ENCODE data around the gene LPCAT3.
A peak's percentile ranks its signal among the peaks of the same experiment; 100 is the strongest.

Gene LPCAT3

GRCh38 chr12:6963791-6964413, 54.4 kb downstream of the LPCAT3 start:
- TF ChIP-seq CTCF (IDR thresholded peaks at IDR 0.05): no peak

GRCh38 chr12:6963016-6963731, 55.1 kb downstream of the LPCAT3 start:
- no peak for TF ChIP-seq CTCF (IDR thresholded peaks at IDR 0.05)

GRCh38 chr12:6962285-6963015, 55.8 kb downstream of the LPCAT3 start:
- TF ChIP-seq CTCF (IDR thresholded peaks at IDR 0.05): no peak

GRCh38 chr12:6961695-6962284, 56.5 kb downstream of the LPCAT3 start:
- peak; percentile 59 for TF ChIP-seq CTCF (IDR thresholded peaks at IDR 0.05)

GRCh38 chr12:6961278-6961694, 57.0 kb downstream of the LPCAT3 start:
- TF ChIP-seq CTCF (IDR thresholded peaks at IDR 0.05): no peak

- TF ChIP-seq CTCF (IDR thresholded peaks at IDR 0.05): no peak
These were observed 57.5 kb downstream of the LPCAT3 start for GRCh38 chr12:6960593-6961277.
